Dedifferentiated amniotic fluid mesenchymal stem cell (primary cell): ENCODE results near the gene ANKIB1.
"Not testable (repeated sequence)": the region's sequence is repeated elsewhere in the genome, so short reads cannot be mapped to it uniquely, and the experiment has no call there.

ENCODE experiments used
- DNase-seq: peaks from one replicate; pipeline ENCODE4 v3.0.0-alpha.2; 2016; ENCODE audit errors: extremely low spot score

ANKIB1 gene, protein sequence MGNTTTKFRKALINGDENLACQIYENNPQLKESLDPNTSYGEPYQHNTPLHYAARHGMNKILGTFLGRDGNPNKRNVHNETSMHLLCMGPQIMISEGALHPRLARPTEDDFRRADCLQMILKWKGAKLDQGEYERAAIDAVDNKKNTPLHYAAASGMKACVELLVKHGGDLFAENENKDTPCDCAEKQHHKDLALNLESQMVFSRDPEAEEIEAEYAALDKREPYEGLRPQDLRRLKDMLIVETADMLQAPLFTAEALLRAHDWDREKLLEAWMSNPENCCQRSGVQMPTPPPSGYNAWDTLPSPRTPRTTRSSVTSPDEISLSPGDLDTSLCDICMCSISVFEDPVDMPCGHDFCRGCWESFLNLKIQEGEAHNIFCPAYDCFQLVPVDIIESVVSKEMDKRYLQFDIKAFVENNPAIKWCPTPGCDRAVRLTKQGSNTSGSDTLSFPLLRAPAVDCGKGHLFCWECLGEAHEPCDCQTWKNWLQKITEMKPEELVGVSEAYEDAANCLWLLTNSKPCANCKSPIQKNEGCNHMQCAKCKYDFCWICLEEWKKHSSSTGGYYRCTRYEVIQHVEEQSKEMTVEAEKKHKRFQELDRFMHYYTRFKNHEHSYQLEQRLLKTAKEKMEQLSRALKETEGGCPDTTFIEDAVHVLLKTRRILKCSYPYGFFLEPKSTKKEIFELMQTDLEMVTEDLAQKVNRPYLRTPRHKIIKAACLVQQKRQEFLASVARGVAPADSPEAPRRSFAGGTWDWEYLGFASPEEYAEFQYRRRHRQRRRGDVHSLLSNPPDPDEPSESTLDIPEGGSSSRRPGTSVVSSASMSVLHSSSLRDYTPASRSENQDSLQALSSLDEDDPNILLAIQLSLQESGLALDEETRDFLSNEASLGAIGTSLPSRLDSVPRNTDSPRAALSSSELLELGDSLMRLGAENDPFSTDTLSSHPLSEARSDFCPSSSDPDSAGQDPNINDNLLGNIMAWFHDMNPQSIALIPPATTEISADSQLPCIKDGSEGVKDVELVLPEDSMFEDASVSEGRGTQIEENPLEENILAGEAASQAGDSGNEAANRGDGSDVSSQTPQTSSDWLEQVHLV

DNA sequence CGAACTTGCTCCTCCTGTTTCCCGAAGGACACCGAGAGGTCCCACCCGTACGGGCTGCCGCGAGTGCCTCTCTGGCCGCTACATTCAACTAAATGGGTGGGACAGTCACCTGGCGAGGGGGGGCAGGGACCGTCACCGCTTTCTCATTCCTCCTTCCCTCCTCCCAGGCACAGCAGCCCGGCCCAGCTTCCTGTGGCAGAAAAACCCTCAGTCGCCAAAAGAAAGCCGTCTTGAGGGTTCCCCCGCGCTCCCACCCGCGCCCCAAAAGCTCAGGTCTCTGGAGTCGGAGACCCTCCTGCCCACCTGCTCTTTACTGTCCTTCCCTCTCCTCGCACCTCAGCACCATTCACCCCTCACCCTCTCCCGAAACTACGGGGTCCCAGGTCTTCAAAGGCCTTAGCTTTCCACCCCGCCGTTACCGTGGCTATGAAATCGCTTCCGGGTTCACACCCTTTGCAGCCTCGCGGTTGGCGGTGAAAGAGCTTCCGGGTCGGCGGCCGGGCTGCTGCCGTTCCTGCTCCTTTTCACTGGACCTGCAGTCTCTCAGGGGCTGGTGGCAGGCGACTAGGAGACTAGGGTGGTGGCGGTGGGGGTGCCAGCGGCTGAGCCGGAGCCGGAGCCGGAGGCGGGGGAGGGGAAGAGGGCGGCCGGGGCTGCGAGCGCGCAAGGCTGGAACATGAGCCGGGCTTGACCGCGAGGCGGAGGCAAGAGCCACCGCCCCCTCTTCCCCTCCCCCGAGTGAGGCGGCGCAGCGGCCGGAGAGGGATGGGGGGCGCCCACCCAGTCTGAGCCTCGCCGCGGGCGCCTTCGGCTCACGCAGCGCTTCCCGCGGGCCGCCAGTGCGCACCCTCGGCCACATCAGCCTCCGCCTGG lies at the start of gene ANKIB1, which contains the start of gene KRIT1:
TSS of gene ANKIB1 (plus strand) at position 488 of the 873 bp plus-strand sequence. CDS start 49,005 bp downstream, outside the sequence.
TSS of gene KRIT1 (minus strand) at position 428 of the 873 bp plus-strand sequence. CDS start 3,779 bp downstream, outside the sequence.
- DNase-seq: peak; percentile 81

DNA sequence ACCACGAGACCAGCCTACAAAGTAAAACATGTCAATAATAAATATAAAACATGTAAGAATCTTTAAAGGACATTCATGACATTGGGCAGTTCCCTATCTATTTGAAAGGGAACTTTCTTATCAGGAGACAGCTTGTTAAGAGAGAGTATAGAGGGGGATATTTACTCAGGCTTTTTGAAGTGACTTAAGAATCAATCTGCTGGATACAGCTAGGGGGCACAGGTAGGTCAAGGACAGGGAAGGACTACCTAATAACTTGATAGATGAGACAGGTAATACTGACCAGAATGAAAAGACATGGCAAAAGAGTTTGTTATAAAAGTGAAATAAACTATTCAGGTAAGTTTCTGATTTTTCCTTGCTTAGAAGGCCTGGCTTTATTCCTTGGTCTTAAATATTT lies 45.0 kb upstream of the ANKIB1 start:
- no peak for DNase-seq

DNA sequence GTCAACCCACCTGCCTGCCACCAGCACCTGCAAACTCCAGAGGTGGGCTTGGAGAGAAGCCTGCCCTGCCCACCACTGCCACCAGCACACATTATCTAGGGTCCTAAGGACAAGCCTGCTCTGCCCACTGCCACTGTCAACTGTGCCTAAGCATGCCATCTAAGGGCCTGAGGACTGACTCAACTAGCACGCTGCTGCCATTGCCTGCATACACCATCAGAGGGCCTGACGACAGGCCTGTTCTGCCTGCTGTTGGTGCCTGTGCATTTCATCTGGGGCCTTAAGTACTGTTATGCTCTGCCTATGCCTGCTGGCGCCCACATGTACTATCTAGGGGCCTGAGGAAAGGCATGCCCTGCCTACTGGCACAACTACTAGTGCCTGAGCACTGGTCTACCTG lies 39.8 kb upstream of the ANKIB1 start:
- DNase-seq: no peak

DNA sequence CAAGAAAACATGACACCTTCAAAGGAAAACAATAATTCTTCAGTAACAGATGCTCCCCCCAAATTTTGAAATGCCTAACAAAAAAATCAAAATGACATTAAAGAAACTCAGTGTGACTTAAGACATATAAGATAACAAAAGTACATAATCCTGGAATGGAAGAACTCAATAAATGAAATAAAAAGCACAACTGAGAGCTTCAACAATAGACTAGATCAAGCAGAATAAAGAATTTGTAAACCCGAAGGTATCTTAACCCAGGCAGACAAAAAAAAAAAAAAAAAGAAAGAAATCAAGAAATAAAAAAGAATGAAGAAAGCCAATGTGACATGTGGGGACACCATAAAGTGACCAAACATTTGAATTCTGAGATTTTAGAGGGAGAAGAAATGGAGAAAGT lies 39.1 kb upstream of the ANKIB1 start:
- no peak for DNase-seq

DNA sequence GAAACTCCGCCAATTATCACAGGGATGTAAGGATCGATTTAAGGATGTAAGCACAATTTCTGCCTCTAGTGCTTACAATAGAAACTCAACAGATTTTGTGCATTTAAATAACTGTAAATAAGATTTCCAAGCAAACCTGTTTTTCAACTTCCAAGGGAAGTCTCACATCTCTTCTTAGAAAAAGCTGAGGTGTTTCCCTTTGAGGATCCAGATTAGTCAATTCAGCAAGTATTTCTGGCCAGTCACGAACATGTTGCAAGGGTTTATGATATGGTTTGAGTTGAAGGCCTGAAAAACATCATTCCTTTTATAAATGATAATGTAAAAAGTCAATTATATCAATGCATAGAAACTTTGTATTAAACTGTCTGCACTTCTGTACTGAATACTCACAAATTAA lies 24.0 kb upstream of the ANKIB1 start:
- no peak for DNase-seq

DNA sequence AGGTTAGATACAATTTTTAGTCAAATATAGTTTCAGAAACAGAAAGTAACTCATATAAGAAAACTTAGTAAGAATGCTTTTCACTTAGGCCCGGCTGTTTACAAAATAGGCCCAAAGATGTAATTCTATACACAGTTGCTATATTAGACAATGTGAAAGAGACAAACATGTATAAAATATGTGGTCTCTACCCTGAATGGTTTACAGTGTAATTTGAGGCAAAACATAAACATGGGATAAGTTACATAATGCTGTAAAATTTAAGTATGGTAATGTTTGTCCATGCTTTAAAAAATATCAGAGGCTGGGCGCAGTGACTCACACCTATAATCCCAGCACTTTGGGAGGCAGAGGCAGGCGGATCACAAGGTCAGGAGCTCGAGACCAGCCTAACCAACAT lies 18.8 kb upstream of the ANKIB1 start:
- DNase-seq: peak; percentile 40

DNA sequence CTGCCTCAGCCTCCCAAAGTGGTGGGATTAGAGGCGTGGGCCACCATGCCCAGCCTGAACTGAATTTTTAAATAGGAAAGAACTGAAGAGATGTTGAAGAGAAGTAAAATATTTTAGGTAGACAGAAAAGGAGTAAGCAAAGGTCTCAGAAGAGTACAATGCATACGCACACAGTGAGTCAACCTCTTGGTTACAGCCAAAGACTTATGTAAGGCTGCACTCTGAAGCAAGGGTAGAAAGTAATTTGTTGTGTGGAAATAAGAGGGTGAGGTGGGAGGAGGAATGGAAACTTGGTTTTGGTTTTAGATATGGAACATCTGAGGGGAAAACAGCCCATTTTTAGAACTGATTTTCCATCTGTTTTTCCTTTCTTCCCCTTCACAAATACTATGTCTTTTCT lies 17.7 kb upstream of the ANKIB1 start:
- DNase-seq: no peak

DNA sequence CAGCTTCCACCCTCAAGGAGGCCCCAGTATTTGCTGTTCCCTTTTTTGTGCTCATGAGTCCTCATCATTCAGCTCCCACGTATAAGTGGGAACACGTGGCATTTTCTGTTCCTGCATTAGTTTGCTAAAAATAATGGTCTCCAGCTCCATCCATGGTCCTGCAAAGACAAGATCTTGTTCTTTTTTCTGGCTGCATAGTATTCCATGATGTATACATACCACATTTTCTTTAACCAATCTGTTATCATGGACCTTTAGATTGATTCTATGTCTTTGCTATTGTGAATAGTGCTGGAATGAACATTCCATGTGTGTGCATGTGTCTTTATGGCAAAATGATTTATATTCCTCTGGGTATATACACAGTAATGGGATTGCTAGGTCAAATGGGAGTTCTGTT lies 17.0 kb upstream of the ANKIB1 start:
- no peak for DNase-seq

DNA sequence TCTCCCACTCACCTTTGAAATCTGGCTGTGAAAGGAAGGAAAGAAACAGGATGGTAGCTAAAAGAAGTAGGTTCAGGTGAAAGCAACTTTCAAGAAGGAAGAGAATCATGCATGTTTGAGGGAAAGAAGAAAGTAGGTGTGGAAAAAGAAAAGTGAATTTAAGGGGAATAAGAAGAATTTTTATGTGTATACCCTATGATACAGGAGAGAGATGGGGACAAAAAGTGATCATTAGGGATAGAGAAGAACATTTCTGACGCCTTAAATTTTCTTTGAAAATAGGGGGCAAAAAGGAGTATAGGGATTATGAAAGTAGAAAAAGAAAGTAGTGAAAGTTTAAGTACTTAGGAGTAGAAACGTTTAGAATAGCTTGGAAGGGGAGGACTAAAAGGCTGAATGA lies 15.2 kb upstream of the ANKIB1 start:
- DNase-seq: no peak

DNA sequence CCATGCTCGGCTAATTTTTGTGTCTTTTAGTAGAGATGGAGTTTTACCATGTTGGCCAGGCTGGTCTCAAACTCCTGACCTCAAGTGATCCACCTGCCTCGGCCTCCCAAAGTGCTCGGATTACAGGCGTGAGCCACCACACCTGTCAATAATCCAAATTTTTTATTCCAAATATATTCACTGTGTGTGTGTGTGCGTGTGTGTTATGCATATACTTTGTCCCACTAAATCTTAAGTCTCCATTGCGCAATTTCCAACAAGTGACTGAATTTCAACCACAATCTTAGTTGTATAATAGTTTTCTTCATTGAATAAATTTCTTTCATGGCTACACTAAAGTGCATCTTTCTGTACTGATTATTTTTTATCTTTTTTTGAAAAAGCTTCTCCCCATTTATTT lies 2.8 kb upstream of the ANKIB1 start:
- DNase-seq: no peak

DNA sequence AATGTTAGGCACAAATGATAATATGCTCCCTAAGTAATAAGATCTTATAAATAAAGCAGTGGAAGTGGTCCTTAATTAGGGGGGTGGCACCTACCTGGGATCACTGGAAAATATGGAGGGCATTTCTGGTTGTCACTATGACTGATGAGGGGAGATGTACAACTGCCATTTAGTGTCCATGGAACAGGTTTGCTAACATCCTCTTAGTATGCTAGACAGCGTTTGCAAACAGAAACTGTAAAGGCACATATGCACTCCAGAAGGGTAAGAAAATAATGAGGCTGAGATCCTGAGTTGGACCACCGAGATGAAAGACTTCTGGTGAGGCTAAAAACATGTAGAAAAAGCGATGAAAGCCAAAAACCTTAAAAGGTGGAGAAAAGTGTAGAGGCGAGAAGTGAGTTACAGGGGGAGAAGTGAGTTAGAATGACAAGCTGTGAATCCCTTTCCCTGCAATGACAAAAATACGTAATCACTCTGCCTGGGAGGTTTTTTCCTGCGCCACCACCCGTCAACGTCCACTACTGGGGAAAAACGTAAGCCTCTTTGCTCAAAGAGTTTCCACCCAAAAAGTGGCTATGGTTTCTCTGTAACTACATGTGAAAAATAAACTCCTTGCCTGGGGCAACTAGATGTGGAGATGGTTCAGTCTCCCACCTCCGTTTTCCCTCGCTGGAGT lies 827 bp upstream of the ANKIB1 start:
- peak; percentile 33 for DNase-seq

DNA sequence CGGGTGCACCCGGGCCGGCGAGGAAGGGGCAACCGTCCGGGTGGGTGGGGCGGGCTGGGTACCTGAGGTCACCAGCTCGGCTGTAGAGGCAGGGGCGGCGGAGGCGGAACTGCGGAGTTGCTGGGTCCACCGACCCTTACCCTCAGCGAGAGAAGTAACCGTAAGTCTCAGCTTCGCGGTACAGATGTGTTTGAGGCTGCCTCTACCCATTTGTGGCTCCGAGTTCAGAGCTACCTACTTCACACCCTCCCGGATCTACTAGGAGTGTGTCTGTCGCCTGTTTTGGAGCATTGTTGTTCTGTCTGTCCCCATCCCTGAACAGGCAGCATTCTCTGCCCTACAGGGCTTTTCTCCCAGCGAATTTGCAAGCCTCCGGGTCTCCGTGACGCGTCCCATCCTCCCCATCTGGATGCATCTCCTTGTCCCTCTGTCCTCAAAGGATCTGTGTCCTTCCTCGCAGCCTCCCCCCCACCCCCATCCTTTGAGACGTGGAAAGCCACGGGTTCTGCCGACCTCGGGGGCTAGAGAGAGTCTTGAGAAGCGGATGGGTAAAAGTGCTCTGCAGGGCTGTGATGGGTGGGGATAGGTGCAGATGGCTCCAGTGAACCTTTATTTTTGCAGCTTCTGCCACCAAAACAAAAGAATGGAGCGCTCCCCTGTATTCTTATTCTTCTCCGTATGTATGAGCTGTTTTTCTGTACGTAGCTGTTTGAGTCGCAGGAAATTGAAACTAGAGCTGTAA lies 757 bp downstream of the ANKIB1 start:
- peak; percentile 22 for DNase-seq

DNA sequence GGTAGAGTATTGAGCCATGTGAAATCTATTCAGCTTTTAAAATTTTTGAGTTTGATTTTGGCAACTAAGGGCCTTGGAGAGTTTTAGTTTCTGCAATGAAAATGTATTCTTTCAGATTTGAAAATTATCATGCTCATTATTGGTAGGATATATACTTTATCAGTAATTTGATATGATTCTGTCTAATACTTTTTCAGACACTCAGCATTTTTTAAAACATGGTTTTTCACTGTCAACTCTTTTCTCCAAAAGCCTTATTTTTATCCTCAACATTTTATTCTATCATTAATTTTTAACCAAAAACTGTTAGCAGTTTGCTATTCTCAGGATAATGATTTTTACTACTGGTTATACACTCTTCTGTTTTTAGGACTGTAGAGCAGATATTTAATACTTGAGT lies 4.8 kb downstream of the ANKIB1 start:
- DNase-seq: no peak

DNA sequence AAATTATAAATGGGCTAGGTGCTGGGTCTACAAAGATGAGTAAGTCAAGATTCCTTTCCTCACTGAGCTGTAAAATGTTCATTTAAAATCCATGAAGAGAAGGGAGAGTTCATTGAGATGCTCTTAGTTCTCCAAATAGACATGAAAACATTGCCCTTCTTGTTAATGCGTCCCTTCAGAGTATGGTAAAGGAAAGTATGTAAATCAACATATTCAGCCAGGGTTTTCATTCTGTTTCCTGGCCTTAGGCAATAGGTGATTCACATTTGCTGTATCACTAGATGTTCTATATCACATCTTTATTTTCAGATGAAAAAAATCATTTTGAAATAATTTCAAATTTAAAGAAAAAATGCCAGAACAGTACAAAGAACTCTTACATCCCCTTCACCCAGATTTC lies 5.4 kb downstream of the ANKIB1 start:
- no peak for DNase-seq

DNA sequence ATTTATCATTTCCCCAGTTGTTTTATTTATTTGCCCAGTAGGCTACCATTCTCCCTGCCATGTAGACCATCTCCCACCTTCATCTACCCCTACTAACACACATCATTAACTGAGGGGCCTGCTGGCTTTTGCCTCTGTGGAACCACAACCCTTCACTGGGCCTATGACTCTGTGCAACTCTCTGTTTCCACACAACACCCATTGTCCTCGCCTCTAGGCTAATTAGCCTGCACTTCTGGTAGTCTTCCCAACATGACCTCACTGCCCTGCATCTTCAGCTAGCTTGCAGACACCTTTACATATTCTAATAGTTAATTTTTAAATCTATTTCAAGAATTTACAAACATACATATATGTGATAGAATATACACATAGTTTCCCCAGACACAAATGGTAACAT lies 7.5 kb downstream of the ANKIB1 start:
- no peak for DNase-seq

DNA sequence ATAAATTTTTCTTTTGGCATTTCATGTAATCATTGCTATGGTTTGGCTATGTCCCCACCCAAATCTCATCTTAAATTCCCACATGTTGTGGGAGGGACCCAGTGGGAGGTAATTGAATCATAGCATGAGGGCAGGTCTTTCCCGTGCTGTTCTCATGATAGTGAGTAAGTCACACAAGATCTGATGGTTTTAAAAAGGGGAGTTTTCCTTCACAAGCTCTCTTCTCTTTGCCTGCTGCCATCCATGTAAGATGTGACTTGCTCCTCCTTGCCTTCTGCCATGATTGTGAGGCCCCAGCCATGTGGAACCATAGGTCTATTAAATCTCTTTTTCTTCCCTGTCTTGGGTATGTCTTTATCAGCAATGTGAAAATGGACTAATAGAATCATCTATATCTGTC lies 9.0 kb downstream of the ANKIB1 start:
- not testable (repeated sequence) for DNase-seq

DNA sequence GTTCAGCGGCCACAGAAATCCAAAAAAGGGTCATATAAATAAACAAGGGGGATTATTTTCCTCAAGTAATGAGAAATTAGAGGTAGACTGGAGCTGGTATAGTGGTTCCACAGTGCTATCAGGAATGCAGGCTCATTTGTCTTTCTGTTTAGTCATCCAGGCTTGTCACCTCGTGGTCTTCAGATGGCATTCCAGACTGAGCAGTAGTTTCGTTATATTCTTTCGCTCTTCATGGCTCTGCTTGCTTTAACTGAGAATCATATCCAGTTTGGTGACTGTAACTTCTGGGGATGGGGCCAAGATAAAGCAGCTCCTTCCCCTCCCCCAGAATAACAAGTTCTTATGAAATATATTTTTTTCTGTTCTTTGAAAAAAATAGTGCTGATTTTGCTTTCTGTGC lies 9.5 kb downstream of the ANKIB1 start:
- DNase-seq: peak; percentile 20

DNA sequence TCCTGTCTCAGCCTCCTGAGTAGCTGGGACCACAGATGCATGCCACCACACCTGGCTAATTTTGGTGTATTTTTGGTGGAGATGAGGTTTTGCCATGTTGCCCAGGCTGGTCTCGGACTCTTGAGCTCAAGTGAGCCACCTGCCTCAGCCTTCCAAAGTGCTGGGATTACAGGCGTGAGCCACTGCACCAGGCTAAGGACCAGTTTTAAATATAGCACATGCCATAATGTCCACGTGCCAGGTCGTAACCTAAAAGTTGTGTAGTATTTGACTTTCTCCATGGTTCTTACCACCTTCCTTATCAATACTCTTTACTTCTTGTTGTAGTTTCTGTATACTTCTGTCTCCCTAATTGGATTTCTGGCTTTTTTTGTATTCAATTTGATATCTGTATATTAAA lies 13.3 kb downstream of the ANKIB1 start:
- DNase-seq: no peak

DNA sequence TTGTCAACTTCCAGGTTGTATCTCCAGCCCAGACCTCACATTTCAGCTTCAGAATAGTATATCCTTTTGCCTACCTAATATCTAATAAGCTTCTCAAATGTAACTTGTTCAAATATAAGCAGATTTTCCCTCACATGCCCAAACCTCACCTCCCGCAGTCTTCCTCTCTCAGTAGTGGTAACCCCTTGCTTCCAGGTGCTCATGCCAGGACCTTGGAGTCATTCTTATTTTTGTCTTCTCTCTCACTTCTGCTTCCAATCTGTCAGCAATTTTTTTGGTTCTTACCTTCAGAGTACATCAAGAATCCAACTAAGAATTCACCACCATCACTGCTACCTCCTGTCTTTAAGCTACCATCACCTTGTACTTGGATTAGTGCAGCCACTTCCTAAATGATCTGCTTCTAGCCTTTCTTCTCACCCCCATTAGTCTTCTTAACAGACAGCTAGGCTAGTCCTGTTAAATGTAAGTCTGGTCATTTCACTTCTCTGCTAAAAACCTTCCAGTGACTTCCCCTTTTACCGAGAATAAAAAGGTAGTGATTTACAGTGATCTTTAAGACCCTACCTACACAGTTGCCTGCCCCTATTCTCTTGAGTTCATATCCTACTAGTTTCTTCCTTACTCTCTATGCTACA lies 14.0 kb downstream of the ANKIB1 start:
- no peak for DNase-seq
